Caco-2 (cell line): ENCODE data around the gene TAX1BP1. TPM values are rescaled to one million over a fixed set of nuclear protein-coding genes. Genes with fewer than 3 reads are reported as not detected.
"Not testable (repeated sequence)": the region's sequence is repeated elsewhere in the genome, so short reads cannot be mapped to it uniquely, and the experiment has no call there.

ENCODE experiments used
- BruUV-seq: library from RNA; stranded (reverse); fragments of 400-500 nt; replicated peaks from 2 replicates; lab custom pipeline; 2021; lab: Mats Ljungman, UMichigan
- CTCF ChIA-PET: fragments of 300-600 bp; sonication (Branson Sonifier 250); formaldehyde crosslinking; loops from one replicate; lab custom pipeline; 2022; ENCODE audit warnings: antibody characterized with exemption; lab: Charles Lee
- POLR2A ChIA-PET: fragments of 300-600 bp; sonication (Branson Sonifier 250); formaldehyde crosslinking; loops from one replicate; lab custom pipeline; 2022; ENCODE audit warnings: antibody characterized with exemption; lab: Charles Lee
- DNase-seq, 2 experiments: peaks; one replicate each; pipeline versions ENCODE4 v3.0.0 to v3.0.0-alpha.2; 2020 to 2022
- H3K27me3 ChIP-seq: replicated peaks from 2 replicates; pipeline ENCODE4 v1.6.0; 2011; ENCODE audit warnings: low read length; ENCODE audit not compliant: control insufficient read depth, insufficient read depth
- H3K36me3 ChIP-seq: 2 replicates; pipeline ENCODE4 v1.5.1; 2011; ENCODE audit warnings: low read length; ENCODE audit not compliant: control insufficient read depth, insufficient read depth
- H3K4me1 ChIP-seq: fragments of 250-450 bp; sonication (Bioruptor Pico); 2 replicates; pipeline ENCODE4 v1.5.1; 2020; ENCODE audit warnings: mild to moderate bottlenecking
- H3K4me3 ChIP-seq: 2 replicates; pipeline ENCODE4 v1.5.1; 2011; ENCODE audit warnings: low read depth, mild to moderate bottlenecking, control low read depth, low read length
- H3K9me3 ChIP-seq: fragments of 250-450 bp; sonication (Bioruptor Pico); 2 replicates; pipeline ENCODE4 v1.5.1; 2020; ENCODE audit warnings: mild to moderate bottlenecking, moderate library complexity
- H3K27ac Mint-ChIP-seq: one replicate; pipeline ENCODE4 v1.8.0; 2022; ENCODE audit warnings: mixed read lengths; ENCODE audit not compliant: unreplicated experiment
- H3K27me3 Mint-ChIP-seq: one replicate; pipeline ENCODE4 v1.8.0; 2022; ENCODE audit warnings: mixed read lengths; ENCODE audit not compliant: insufficient read depth, unreplicated experiment
- H3K36me3 Mint-ChIP-seq: one replicate; pipeline ENCODE4 v1.8.0; 2022; ENCODE audit warnings: mild to moderate bottlenecking, mixed read lengths; ENCODE audit not compliant: insufficient read depth, unreplicated experiment
- H3K4me1 Mint-ChIP-seq: one replicate; pipeline ENCODE4 v1.8.0; 2022; ENCODE audit warnings: low read depth, mixed read lengths; ENCODE audit not compliant: unreplicated experiment
- H3K4me3 Mint-ChIP-seq: one replicate; pipeline ENCODE4 v1.8.0; 2022; ENCODE audit warnings: mild to moderate bottlenecking, moderate library complexity, mixed read lengths; ENCODE audit not compliant: unreplicated experiment
- H3K9me3 Mint-ChIP-seq: one replicate; pipeline ENCODE4 v1.8.0; 2022; ENCODE audit warnings: mixed read lengths; ENCODE audit not compliant: unreplicated experiment
- CTCF ChIP-seq, 2 experiments: fragments of 200-600 bp in 1 of 2; IDR thresholded peaks; 1 replicate in 1 of 2; 2 replicates in 1 of 2; pipeline versions ENCODE4 v1.5.1 to v1.8.0; 2011 to 2022; ENCODE audit warnings: antibody characterized with exemption in 1 of 2, control low read depth in 1 of 2, inconsistent platforms in 1 of 2, low read depth in 1 of 2, low read length in 1 of 2, mild to moderate bottlenecking in 1 of 2, moderate library complexity in 1 of 2; ENCODE audit not compliant: insufficient read depth in 1 of 2, severe bottlenecking in 1 of 2, unreplicated experiment in 1 of 2
- intact Hi-C: fragments of 100-400 bp; cut with micrococcal nuclease; formaldehyde crosslinking; loops from one replicate; pipeline ENCODE4 v1.10.0; 2022; ENCODE audit not compliant: unreplicated experiment
- total RNA-seq: library from RNA; stranded (reverse); gene quantifications from 2 replicates; pipeline ENCODE4 v1.2.3, GENCODE V29; 2022

The TAX1BP1 gene
- total RNA-seq, 1 experiment from 2014 or later, result 96.8 TPM

- Histone ChIP-seq H3K4me1 (peaks cover 44% of the 10 kb centered on the region), H3K27me3 (no peaks in the 10 kb centered on the region), H3K9me3 (no peaks in the 10 kb centered on the region), H3K4me3 (no peak overlapping the region), H3K36me3 (no peaks in the 10 kb centered on the region)
- intact Hi-C loops, result no loop called here
- no peaks in the 10 kb centered on the region for H3K27me3 Mint-ChIP-seq
- ChIA-PET POLR2A (no interaction called here), CTCF (interaction anchor here (0.6 kb wide), 1 partner anchor 51 kb away, joined by 3 read pairs; no protein-coding TSS in a partner anchor)
- TF ChIP-seq CTCF (IDR thresholded peaks at IDR 0.05; ENCODE audit: insufficient read depth in 1 of 2, low read depth in 1 of 2, low read length in 1 of 2, severe bottlenecking in 1 of 2, unreplicated experiment in 1 of 2), result no peak
- H3K27ac Mint-ChIP-seq, result no peak overlapping the region
- peaks cover 29% of the 10 kb centered on the region for H3K4me1 Mint-ChIP-seq
- no peaks in the 10 kb centered on the region for H3K9me3 Mint-ChIP-seq
- BruUV-seq, result no TSS peak
- peaks cover 28% of the 10 kb centered on the region for H3K36me3 Mint-ChIP-seq
- DNase-seq, result peak in 1 of 2 experiments; percentile 48
- no peak overlapping the region for H3K4me3 Mint-ChIP-seq
Observed at GRCh38 chr7:27737616-27738015, 2.3 kb upstream of the TAX1BP1 start.

GRCh38 chr7:27739301-27739908 is 557 bp upstream of the TAX1BP1 start:
- Mint-ChIP-seq H3K27ac (peak overlapping the region; percentile 87), H3K4me3 (peak overlapping the region; percentile 86), H3K36me3 (peaks cover 28% of the 10 kb centered on the region), H3K4me1 (peaks cover 26% of the 10 kb centered on the region), H3K27me3 (no peaks in the 10 kb centered on the region), H3K9me3 (no peaks in the 10 kb centered on the region)
- Histone ChIP-seq H3K4me1 (peaks cover 40% of the 10 kb centered on the region), H3K4me3 (peak overlapping the region; percentile 88), H3K27me3 (no peaks in the 10 kb centered on the region), H3K9me3 (no peaks in the 10 kb centered on the region), H3K36me3 (no peaks in the 10 kb centered on the region)
- DNase-seq, result no peak
- ChIA-PET CTCF (interaction anchor here (0.6 to 1.0 kb wide), 6 partner anchors 40 to 1072 kb away, joined by 3 read pairs; no protein-coding TSS in a partner anchor), POLR2A (interaction anchor here (0.6 to 1.0 kb wide), 4 partner anchors 36 to 155 kb away, joined by 4 read pairs; partner anchors contain the start of gene HIBADH)
- intact Hi-C loops, result no loop called here
- TSS peak; percentile 64 for BruUV-seq
- TF ChIP-seq CTCF (IDR thresholded peaks at IDR 0.05; ENCODE audit: insufficient read depth in 1 of 2, low read depth in 1 of 2, low read length in 1 of 2, severe bottlenecking in 1 of 2, unreplicated experiment in 1 of 2), result no peak

- POLR2A ChIA-PET, result interaction anchor here (0.5 to 1.2 kb wide), 6 partner anchors 9 to 1502 kb away, joined by 3 to 7 read pairs (median 3); no protein-coding TSS in a partner anchor
- H3K36me3 ChIP-seq, result no peaks in the 10 kb centered on the region
- H3K27me3 Mint-ChIP-seq, result no peaks in the 10 kb centered on the region
- H3K27me3 ChIP-seq, result no peaks in the 10 kb centered on the region
- intact Hi-C loops, result loop anchor here (1.0 to 10.0 kb wide), 2 partner anchors 77 to 284 kb away; no protein-coding TSS in a partner anchor
- no peaks in the 10 kb centered on the region for H3K9me3 ChIP-seq
- peak; percentile 97 to 98 for DNase-seq
- no peak for TF ChIP-seq CTCF (IDR thresholded peaks at IDR 0.05; ENCODE audit: insufficient read depth in 1 of 2, low read depth in 1 of 2, low read length in 1 of 2, severe bottlenecking in 1 of 2, unreplicated experiment in 1 of 2)
- CTCF ChIA-PET, result interaction anchor here (0.8 to 1.2 kb wide), 3 partner anchors 78 to 544 kb away, joined by 4 to 6 read pairs (median 5); partner anchors contain the start of gene HIBADH
- peak overlapping the region; percentile 87 for H3K27ac Mint-ChIP-seq
- H3K4me3 Mint-ChIP-seq, result peak overlapping the region; percentile 86
- no peaks in the 10 kb centered on the region for H3K9me3 Mint-ChIP-seq
- H3K4me1 Mint-ChIP-seq, result peaks cover 21% of the 10 kb centered on the region
- TSS peak; percentile 37 for BruUV-seq
- peaks cover 40% of the 10 kb centered on the region for H3K4me1 ChIP-seq
- peak overlapping the region; percentile 88 for H3K4me3 ChIP-seq
- peaks cover 30% of the 10 kb centered on the region for H3K36me3 Mint-ChIP-seq
Observed at GRCh38 chr7:27740449-27741086, 606 bp downstream of the TAX1BP1 start.

- BruUV-seq, H3K27ac Mint-ChIP-seq, H3K27me3 ChIP-seq, DNase-seq, POLR2A ChIA-PET, H3K36me3 ChIP-seq, H3K4me3 ChIP-seq, H3K27me3 Mint-ChIP-seq, H3K9me3 Mint-ChIP-seq, H3K9me3 ChIP-seq, CTCF ChIA-PET: not testable (repeated sequence)
- peaks cover 10% of the 10 kb centered on the region for H3K4me1 Mint-ChIP-seq
- peaks cover 31% of the 10 kb centered on the region for H3K4me1 ChIP-seq
- intact Hi-C loops, result loop anchor here (10.0 kb wide), 1 partner anchor 283 kb away; no protein-coding TSS in a partner anchor
- H3K4me3 Mint-ChIP-seq, result peak overlapping the region; percentile 86
- peaks cover 27% of the 10 kb centered on the region for H3K36me3 Mint-ChIP-seq
Observed at GRCh38 chr7:27742091-27742710, 2.2 kb downstream of the TAX1BP1 start.
